MCF 10A (cell line): Measurements from ENCODE around the gene ETV1. TPM values are rescaled to one million over a fixed set of nuclear protein-coding genes. Genes with fewer than 3 reads are reported as not detected.

ENCODE experiments used
- BruUV-seq: library from RNA; stranded (reverse); fragments of 400-500 nt; replicated peaks from 2 replicates; lab custom pipeline; 2021; lab: Mats Ljungman, UMichigan
- CTCF ChIA-PET: fragments of 300-600 bp; sonication (Branson Sonifier 250); formaldehyde crosslinking; extraction: SDS; loops from one replicate; lab custom pipeline; 2021; ENCODE audit warnings: antibody characterized with exemption, inconsistent platforms; lab: Yijun Ruan, JAX
- POLR2A ChIA-PET: fragments of 300-600, 350-650 bp; sonication (Branson Sonifier 250); formaldehyde crosslinking; extraction: SDS; loops from one replicate; lab custom pipeline; 2020; ENCODE audit warnings: antibody characterized with exemption, inconsistent platforms; lab: Yijun Ruan, JAX
- DNase-seq: peaks from one replicate; pipeline ENCODE4 v3.0.0-alpha.2; 2018; ENCODE audit not compliant: unreplicated experiment
- H3K27ac Mint-ChIP-seq: one replicate; pipeline ENCODE4 v1.8.0; 2022; ENCODE audit warnings: mild to moderate bottlenecking, low read depth, mixed read lengths; ENCODE audit not compliant: unreplicated experiment
- H3K27me3 Mint-ChIP-seq: one replicate; pipeline ENCODE4 v1.8.0; 2022; ENCODE audit warnings: mixed read lengths; ENCODE audit not compliant: insufficient read depth, unreplicated experiment
- H3K36me3 Mint-ChIP-seq: one replicate; pipeline ENCODE4 v1.8.0; 2022; ENCODE audit warnings: mild to moderate bottlenecking, moderate library complexity, mixed read lengths; ENCODE audit not compliant: insufficient read depth, unreplicated experiment
- H3K4me1 Mint-ChIP-seq: one replicate; pipeline ENCODE4 v1.8.0; 2022; ENCODE audit warnings: mixed read lengths; ENCODE audit not compliant: insufficient read depth, unreplicated experiment
- H3K4me3 Mint-ChIP-seq: one replicate; pipeline ENCODE4 v1.8.0; 2022; ENCODE audit warnings: mild to moderate bottlenecking, moderate library complexity, mixed read lengths; ENCODE audit not compliant: unreplicated experiment
- H3K9me3 Mint-ChIP-seq: one replicate; pipeline ENCODE4 v1.8.0; 2022; ENCODE audit warnings: mixed read lengths; ENCODE audit not compliant: unreplicated experiment
- CTCF ChIP-seq: fragments of 200-600 bp; IDR thresholded peaks from one replicate; pipeline ENCODE4 v1.8.0; 2022; ENCODE audit warnings: antibody characterized with exemption, mild to moderate bottlenecking; ENCODE audit not compliant: unreplicated experiment
- intact Hi-C: fragments of 100-400 bp; cut with micrococcal nuclease; formaldehyde crosslinking; loops from 2 replicates; pipeline ENCODE4 v1.14.1; 2022
- total RNA-seq: library from RNA; stranded (reverse); gene quantifications from 2 replicates; pipeline ENCODE4 v1.2.3, GENCODE V29; 2022

ETV1 gene
- total RNA-seq, 1 experiment from 2014 or later: 6.9 TPM

GRCh38 chr7:13984831-13985685, 4.4 kb downstream of the ETV1 start:
- no peak for TF ChIP-seq CTCF
- ChIA-PET CTCF (no interaction called here), POLR2A (no interaction called here)
- intact Hi-C loops: loop anchor here (5.0 kb wide), 3 partner anchors 243 to 703 kb away; no protein-coding TSS in a partner anchor
- H3K9me3 Mint-ChIP-seq: no peaks in the 10 kb centered on the region
- H3K4me3 Mint-ChIP-seq: no peak overlapping the region
- DNase-seq: no peak
- BruUV-seq: no TSS peak
- peaks cover 14% of the 10 kb centered on the region for H3K4me1 Mint-ChIP-seq
- H3K27ac Mint-ChIP-seq: no peak overlapping the region
- H3K36me3 Mint-ChIP-seq: no peaks in the 10 kb centered on the region
- no peaks in the 10 kb centered on the region for H3K27me3 Mint-ChIP-seq

- Mint-ChIP-seq H3K27me3 (no peaks in the 10 kb centered on the region), H3K4me3 (no peak overlapping the region), H3K9me3 (no peaks in the 10 kb centered on the region), H3K36me3 (no peaks in the 10 kb centered on the region), H3K27ac (no peak overlapping the region), H3K4me1 (peaks cover 24% of the 10 kb centered on the region)
- no TSS peak for BruUV-seq
- intact Hi-C loops: no loop called here
- POLR2A ChIA-PET: no interaction called here
- no peak for TF ChIP-seq CTCF
- DNase-seq: no peak
- CTCF ChIA-PET: no interaction called here
These were observed 5.4 kb downstream of the ETV1 start for GRCh38 chr7:13984061-13984460.

GRCh38 chr7:13982940-13983677, 6.4 kb downstream of the ETV1 start:
- Mint-ChIP-seq H3K9me3 (no peaks in the 10 kb centered on the region), H3K4me1 (peaks cover 26% of the 10 kb centered on the region), H3K27me3 (no peaks in the 10 kb centered on the region), H3K36me3 (no peaks in the 10 kb centered on the region), H3K4me3 (no peak overlapping the region), H3K27ac (no peak overlapping the region)
- no TSS peak for BruUV-seq
- CTCF ChIA-PET: no interaction called here
- intact Hi-C loops: no loop called here
- DNase-seq: no peak
- POLR2A ChIA-PET: no interaction called here
- TF ChIP-seq CTCF: no peak

- no peak for TF ChIP-seq CTCF
- no peaks in the 10 kb centered on the region for H3K36me3 Mint-ChIP-seq
- H3K4me3 Mint-ChIP-seq: no peak overlapping the region
- peak overlapping the region; percentile 25 for H3K27ac Mint-ChIP-seq
- DNase-seq: peak; percentile 90
- no peaks in the 10 kb centered on the region for H3K9me3 Mint-ChIP-seq
- ChIA-PET CTCF (interaction anchor here (0.6 to 4.3 kb wide), 5 partner anchors 9 to 1278 kb away, joined by 3 to 29 read pairs (median 5); partner anchors contain the start of gene ETV1), POLR2A (interaction anchor here (0.6 to 2.9 kb wide), 9 partner anchors 8 to 542 kb away, joined by 3 to 30 read pairs (median 3); partner anchors contain the start of gene ETV1)
- BruUV-seq: no TSS peak
- no peaks in the 10 kb centered on the region for H3K27me3 Mint-ChIP-seq
- intact Hi-C loops: no loop called here
- peaks cover 33% of the 10 kb centered on the region for H3K4me1 Mint-ChIP-seq
These were observed 8.4 kb downstream of the ETV1 start for GRCh38 chr7:13981070-13981469.
